ENCODE measurements around the gene SKI.

DNA sequence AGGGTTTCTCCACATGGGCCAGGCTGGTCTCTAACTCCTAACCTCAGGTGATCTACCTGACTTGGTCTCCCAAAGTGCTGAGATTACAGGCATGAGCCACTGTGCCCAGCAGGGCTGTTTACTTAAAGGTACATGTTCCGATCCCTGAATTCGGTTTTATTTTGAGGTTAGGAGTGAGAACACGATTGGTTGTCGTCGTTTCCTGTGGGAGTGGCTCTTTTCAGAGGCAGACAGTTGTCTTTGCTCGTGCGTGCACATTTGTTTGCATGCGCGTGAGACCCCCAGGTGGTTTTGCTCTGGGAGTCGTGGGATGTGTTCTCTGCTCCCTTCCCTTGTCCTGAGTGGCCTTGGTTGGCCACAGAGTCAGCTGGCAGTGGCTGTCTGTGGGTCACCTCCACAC is 60.2 kb downstream of the SKI start:
- TF ChIP-seq, protein P1, sequence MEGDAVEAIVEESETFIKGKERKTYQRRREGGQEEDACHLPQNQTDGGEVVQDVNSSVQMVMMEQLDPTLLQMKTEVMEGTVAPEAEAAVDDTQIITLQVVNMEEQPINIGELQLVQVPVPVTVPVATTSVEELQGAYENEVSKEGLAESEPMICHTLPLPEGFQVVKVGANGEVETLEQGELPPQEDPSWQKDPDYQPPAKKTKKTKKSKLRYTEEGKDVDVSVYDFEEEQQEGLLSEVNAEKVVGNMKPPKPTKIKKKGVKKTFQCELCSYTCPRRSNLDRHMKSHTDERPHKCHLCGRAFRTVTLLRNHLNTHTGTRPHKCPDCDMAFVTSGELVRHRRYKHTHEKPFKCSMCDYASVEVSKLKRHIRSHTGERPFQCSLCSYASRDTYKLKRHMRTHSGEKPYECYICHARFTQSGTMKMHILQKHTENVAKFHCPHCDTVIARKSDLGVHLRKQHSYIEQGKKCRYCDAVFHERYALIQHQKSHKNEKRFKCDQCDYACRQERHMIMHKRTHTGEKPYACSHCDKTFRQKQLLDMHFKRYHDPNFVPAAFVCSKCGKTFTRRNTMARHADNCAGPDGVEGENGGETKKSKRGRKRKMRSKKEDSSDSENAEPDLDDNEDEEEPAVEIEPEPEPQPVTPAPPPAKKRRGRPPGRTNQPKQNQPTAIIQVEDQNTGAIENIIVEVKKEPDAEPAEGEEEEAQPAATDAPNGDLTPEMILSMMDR (IDR thresholded peaks at IDR 0.05; ENCODE audit: insufficient read depth, low read depth, low read length) = no peak
- no peak for TF ChIP-seq EZH2 (IDR thresholded peaks at IDR 0.05; ENCODE audit: insufficient read depth, low read length)

Data from astrocyte (in vitro differentiated cells and primary cell).